Inferior parietal cortex (tissue), 1 donor: ENCODE data around the gene COL4A4.

ENCODE experiments used
- DNase-seq: peaks from one replicate; pipeline ENCODE4 v3.0.0-alpha.2; 2016; ENCODE audit errors: extremely low spot score

COL4A4 gene

DNA sequence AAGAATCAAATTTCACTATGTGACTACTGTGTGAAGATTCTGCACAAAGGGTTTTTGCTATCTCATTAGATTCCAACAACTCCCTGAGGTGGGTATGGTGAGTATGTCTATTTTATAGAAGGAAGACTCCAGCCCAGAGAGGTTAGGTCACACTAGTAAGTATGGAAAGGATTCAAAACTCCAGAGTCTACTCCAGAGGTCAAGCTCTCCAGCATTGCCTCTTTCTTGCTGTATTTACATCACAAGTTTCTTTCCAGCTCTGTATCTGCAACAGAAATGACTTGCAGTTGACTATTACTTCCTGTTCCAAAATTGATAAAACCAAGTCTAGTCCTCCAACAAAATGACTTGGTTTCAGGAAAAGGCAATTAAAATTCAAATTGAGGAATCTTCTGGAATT lies 2.1 kb downstream of the COL4A4 start:
- DNase-seq, result no peak

DNA sequence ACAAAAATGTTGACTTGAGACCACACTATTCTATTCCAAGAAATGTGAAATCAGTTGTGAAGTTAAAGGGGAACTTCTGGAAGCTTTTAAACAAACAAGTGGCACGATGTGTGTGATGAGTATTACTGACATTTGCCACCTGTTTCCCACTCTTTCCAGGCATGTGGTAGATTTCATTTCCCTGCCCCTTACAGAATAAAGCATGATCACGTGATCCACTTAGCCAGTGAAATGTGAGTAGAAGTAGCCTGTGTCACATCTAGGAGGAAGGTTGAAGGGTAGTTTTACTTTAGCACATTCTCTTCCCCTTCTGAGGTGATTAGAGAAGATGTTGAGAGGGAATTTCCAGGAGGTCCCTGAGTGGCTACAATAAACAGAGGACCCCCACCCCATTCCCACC lies 3.8 kb downstream of the COL4A4 start:
- no peak for DNase-seq

GRCh38 chr2:227154986-227155774 lies 8.8 kb downstream of the COL4A4 start:
- DNase-seq, result no peak

DNA sequence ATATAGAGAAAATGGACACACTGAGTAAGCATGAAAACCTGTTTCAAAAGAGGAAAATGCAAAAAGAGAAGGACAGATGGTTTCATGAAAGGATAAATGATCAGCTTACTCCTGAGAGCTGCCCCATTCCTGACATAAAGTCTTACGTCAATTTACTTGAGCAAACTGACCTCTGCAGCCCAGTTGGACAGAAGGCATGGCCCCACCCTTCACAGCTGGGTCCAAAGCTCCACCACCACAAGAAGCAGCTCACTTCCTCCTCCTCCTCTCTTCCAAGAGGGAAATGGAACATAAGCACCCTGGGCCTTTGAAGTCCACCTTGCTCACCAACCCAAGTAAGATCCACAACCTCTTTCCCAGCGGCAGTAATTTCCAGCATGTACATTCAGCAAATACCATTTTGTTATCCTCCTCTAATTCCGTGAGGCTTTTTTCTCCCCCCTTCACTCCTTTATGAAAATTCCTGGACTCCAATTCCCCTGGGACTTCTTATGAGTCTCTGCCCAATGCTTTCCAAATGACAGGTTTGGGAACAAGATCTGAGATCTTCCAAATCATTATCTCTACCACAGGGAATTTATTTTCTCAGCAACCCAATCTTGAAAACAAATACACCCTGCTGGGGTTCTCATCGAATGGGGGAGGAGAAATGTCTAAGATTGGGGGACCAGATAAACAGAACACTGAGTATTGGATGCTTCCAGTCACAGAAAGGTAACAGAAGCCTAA lies 10.1 kb downstream of the COL4A4 start:
- DNase-seq, result no peak

GRCh38 chr2:227153307-227153706 lies 10.7 kb downstream of the COL4A4 start:
- DNase-seq, result no peak

- no peak for DNase-seq
These were observed 11.8 kb downstream of the COL4A4 start for GRCh38 chr2:227152093-227152766.

- DNase-seq, result no peak
These were observed 13.6 kb downstream of the COL4A4 start for GRCh38 chr2:227150222-227150936.

GRCh38 chr2:227148106-227148505 lies 15.9 kb downstream of the COL4A4 start:
- no peak for DNase-seq

GRCh38 chr2:227147023-227147422 lies 17.0 kb downstream of the COL4A4 start:
- DNase-seq, result no peak

- DNase-seq, result no peak
These were observed 17.5 kb downstream of the COL4A4 start for GRCh38 chr2:227146456-227146855.

DNA sequence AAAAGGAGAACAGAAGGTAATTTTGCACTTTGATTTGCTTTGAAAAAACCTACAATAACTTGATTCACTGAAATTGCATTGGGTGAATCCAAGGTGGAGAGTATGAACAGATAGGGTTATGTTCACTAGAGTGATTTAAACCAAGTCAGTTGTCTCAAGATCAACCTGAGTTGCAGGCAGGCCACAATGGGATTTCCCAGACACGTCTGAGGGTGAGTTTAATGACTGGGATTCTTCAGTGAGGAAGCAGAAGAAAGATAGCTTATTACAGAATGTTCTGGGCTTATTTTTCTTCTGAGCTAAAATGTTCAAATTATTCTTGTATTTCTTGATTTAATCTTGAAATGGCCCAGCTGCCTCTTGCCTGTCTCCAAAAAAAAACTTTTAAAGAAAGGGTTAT lies 20.1 kb downstream of the COL4A4 start:
- no peak for DNase-seq

GRCh38 chr2:227141301-227141700 lies 22.7 kb downstream of the COL4A4 start:
- no peak for DNase-seq

GRCh38 chr2:227134591-227134990 lies 29.4 kb downstream of the COL4A4 start:
- no peak for DNase-seq

GRCh38 chr2:227132986-227133385 lies 31.0 kb downstream of the COL4A4 start:
- no peak for DNase-seq

DNA sequence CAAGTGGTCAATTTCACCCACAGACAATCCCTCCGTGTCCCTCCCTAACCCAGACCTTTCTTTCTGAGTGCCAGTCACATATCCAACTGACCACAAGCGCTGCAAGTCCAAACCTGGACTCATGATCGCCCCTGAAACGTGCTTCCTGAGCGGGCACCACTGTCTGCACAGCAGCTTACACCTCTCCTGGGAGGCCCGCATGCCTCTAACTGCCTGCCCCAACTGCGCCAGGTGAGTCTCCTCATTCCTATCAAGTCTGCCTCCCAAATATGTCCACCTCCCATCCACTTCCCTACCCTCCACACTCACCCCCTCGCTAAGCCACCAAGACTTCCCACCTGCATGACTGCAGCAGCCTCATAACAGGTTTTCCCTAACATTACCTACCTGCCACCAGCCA lies 33.4 kb downstream of the COL4A4 start:
- no peak for DNase-seq

- DNase-seq, result no peak
These were observed 36.8 kb downstream of the COL4A4 start for GRCh38 chr2:227127201-227127600.

DNA sequence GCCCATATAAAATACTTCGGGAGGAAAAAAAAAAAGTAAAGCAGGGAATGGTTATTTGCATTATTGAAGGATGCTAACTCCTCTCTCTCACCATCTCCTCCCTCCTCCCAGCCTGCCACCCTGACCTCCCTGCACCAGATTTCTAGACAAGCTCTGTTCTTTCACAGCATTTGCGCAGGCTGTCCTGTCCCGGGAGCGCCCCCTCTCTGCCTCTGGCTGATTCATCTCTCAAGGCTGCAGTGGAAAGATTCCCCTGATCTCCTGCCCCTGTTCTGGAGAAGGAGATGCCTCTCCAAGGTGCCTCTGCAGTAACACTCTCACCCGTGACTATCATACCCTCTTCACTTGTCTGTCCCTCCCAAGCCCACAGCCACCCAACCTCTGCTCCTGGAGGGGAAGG lies 38.5 kb downstream of the COL4A4 start:
- DNase-seq, result no peak

DNA sequence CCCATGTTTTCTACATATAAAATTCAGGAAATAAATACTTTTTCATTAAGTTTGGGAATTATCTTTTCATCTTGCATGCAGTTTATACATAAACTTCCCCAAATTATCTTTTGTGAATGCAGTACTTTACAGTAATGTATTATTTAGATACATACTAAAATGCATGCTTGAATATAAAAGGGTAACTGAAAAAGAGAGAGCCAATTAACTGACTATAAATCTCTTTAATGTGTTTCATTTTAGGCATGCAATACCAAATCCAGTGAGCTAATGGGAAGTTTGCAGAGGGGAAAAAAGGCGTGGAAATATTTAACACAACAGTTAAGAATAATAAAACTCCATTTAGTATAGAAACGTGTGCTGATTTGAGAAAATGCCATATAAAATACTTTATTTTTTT lies 39.2 kb downstream of the COL4A4 start:
- DNase-seq, result no peak

DNA sequence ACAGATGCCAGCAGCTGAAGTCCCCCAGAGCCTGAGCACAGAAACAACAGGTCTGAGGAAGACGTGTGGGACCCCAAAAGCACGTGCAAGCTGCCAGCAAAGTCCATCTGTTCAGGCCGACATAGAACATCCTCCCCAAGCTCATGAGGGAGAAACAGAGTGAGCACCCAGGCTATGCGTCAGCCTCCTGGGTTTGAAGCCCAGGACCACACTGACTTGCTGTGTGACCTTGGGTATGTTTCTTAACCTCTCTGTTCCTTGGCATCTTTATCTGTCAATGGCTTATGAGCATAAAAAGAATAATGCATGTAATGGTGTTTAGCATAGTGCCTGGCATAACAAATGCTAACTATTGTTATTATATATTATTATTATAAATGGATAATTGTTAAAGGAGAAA lies 40.3 kb downstream of the COL4A4 start:
- no peak for DNase-seq

DNA sequence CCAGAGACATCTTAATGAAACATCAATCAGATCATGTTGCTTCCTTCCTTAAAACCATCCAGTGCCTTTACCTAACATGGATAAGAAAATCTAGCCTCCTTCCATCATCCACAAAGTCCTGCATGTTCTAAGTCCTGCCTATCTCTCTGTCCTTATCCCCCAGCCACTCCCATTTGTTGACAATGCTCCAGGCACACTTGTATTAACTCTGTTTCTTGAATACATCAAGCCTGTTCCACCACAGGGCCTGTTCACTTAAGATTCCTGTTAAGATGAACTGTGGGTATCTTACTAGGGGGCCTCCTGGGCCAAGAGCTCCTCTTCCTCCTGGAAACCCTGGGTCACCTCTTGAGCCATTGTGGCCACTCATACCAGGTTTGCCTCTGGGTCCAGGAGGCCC lies 45.7 kb downstream of the COL4A4 start:
- DNase-seq, result no peak

GRCh38 chr2:227117852-227118251 lies 46.2 kb downstream of the COL4A4 start:
- no peak for DNase-seq

- DNase-seq, result no peak
These were observed 47.0 kb downstream of the COL4A4 start for GRCh38 chr2:227117027-227117426.
